AG04450 (cell line): Measurements from ENCODE around the gene BRICD5. TPM values are rescaled to one million over a fixed set of nuclear protein-coding genes. Genes with fewer than 3 reads are reported as not detected.

ENCODE experiments used
- CTCF ChIA-PET: fragments of 300-600, 350-600 bp; formaldehyde crosslinking; extraction: SDS; loops from one replicate; lab custom pipeline; 2022; ENCODE audit warnings: antibody characterized with exemption, inconsistent platforms; lab: Charles Lee
- POLR2A ChIA-PET: fragments of 350-600 bp; formaldehyde crosslinking; extraction: SDS; loops from one replicate; lab custom pipeline; 2021; ENCODE audit warnings: antibody characterized with exemption, inconsistent platforms; lab: Yijun Ruan, JAX
- DNase-seq: peaks from one replicate; pipeline ENCODE4 v3.0.0-alpha.2; 2011; ENCODE audit warnings: low read depth, low spot score
- H3K27ac ChIP-seq: one replicate; pipeline ENCODE4 v1.5.1; 2012; ENCODE audit warnings: low read depth, low read length, control low read depth
- H3K27me3 ChIP-seq: one replicate; pipeline ENCODE4 v1.6.0; 2012; ENCODE audit warnings: low read length; ENCODE audit not compliant: control insufficient read depth, insufficient read depth
- H3K4me3 ChIP-seq: 2 replicates; pipeline ENCODE4 v1.5.1; 2011; ENCODE audit warnings: mild to moderate bottlenecking, low read depth, low read length, control low read depth
- H3K9me3 ChIP-seq: 2 replicates; pipeline ENCODE4 v1.5.1; 2012; ENCODE audit warnings: low read length; ENCODE audit not compliant: control insufficient read depth, insufficient read depth
- CTCF ChIP-seq: IDR thresholded peaks from 2 replicates; pipeline ENCODE4 v1.5.1; 2011; ENCODE audit warnings: low read depth, low read length, control low read depth, inconsistent platforms
- polyA plus RNA-seq: library from polyadenylated mRNA; depleted of rRNA; stranded (reverse); fragments of >200 nt; gene quantifications from 2 replicates; pipeline ENCODE4 v1.2.3, GENCODE V29; 2011

BRICD5 gene
- polyA plus RNA-seq, 1 experiment, result 0.37 TPM

- Histone ChIP-seq H3K9me3 (no peaks in the 10 kb centered on the region; the same call in 1 of the 2 replicates), H3K27me3 (no peaks in the 10 kb centered on the region), H3K27ac (no peak overlapping the region), H3K4me3 (peak overlapping the region; percentile 67)
- DNase-seq, result no peak
- ChIA-PET CTCF (no interaction called here), POLR2A (interaction anchor here (1.1 kb wide), 1 partner anchor 57 kb away, joined by 3 read pairs; the partner anchor contains the start of gene TRAF7)
- no peak for TF ChIP-seq CTCF
Observed at GRCh38 chr16:2212362-2213324, 2.0 kb upstream of the BRICD5 start.

GRCh38 chr16:2211923-2212347 is 1.3 kb upstream of the BRICD5 start:
- POLR2A ChIA-PET, result interaction anchor here (0.7 kb wide), 1 partner anchor 289 kb away, joined by 4 read pairs; no protein-coding TSS in a partner anchor
- H3K27me3 ChIP-seq, result no peaks in the 10 kb centered on the region
- no peak overlapping the region for H3K4me3 ChIP-seq
- no peak for TF ChIP-seq CTCF
- no peak overlapping the region for H3K27ac ChIP-seq
- H3K9me3 ChIP-seq, result no peaks in the 10 kb centered on the region; the same call in 1 of the 2 replicates
- DNase-seq, result no peak
- CTCF ChIA-PET, result no interaction called here

- Histone ChIP-seq H3K27me3 (no peaks in the 10 kb centered on the region), H3K27ac (no peak overlapping the region), H3K4me3 (no peak overlapping the region), H3K9me3 (no peaks in the 10 kb centered on the region; the same call in 1 of the 2 replicates)
- CTCF ChIA-PET, result no interaction called here
- TF ChIP-seq CTCF, result no peak
- DNase-seq, result no peak
- POLR2A ChIA-PET, result interaction anchor here (1.0 to 2.8 kb wide), 2 partner anchors 55 to 238 kb away, joined by 3 to 17 read pairs; partner anchors contain the start of genes TBL3 and TRAF7
Observed at GRCh38 chr16:2210009-2210332, 692 bp downstream of the BRICD5 start.

GRCh38 chr16:2209258-2210008 is 1.2 kb downstream of the BRICD5 start:
- no peak overlapping the region for H3K27ac ChIP-seq
- POLR2A ChIA-PET, result interaction anchor here (2.8 kb wide), 1 partner anchor 54 kb away, joined by 17 read pairs; the partner anchor contains the start of gene TRAF7
- no peak overlapping the region for H3K4me3 ChIP-seq
- CTCF ChIA-PET, result interaction anchor here (0.6 kb wide), 1 partner anchor 245 kb away, joined by 6 read pairs; the partner anchor contains the start of gene RPS2
- no peak for DNase-seq
- H3K27me3 ChIP-seq, result no peaks in the 10 kb centered on the region
- no peak for TF ChIP-seq CTCF
- no peaks in the 10 kb centered on the region; the same call in 1 of the 2 replicates for H3K9me3 ChIP-seq
